HG02763 (cell line): ENCODE measurements around the gene GFPT1.

ENCODE experiments used
- ATAC-seq: cut with Tn5 transposase; IDR thresholded peaks from one replicate; pipeline ENCODE4 v1.9.1; 2021; ENCODE audit warnings: mild to moderate bottlenecking, moderate library complexity; ENCODE audit not compliant: unreplicated experiment

GFPT1 gene

GRCh38 chr2:69330781-69331180, 56.2 kb downstream of the GFPT1 start:
- no peak for ATAC-seq

- no peak for ATAC-seq
Observed at GRCh38 chr2:69322631-69323030, 64.4 kb downstream of the GFPT1 start.

- no peak for ATAC-seq
Observed at GRCh38 chr2:69316550-69316949, 70.5 kb downstream of the GFPT1 start.

- no peak for ATAC-seq
Observed at GRCh38 chr2:69315160-69315761, 71.8 kb downstream of the GFPT1 start.

- no peak for ATAC-seq
Observed at GRCh38 chr2:69311024-69311416, 76.0 kb downstream of the GFPT1 start.

GRCh38 chr2:69310111-69311023, 76.7 kb downstream of the GFPT1 start:
- ATAC-seq, result no peak

GRCh38 chr2:69309351-69310110, 77.5 kb downstream of the GFPT1 start:
- no peak for ATAC-seq

GRCh38 chr2:69308338-69308737, 78.7 kb downstream of the GFPT1 start:
- no peak for ATAC-seq

- peak; percentile 78 for ATAC-seq
Observed at GRCh38 chr2:69307579-69308064, 79.4 kb downstream of the GFPT1 start.

- peak; percentile 37 for ATAC-seq
Observed at GRCh38 chr2:69306822-69307578, 80.0 kb downstream of the GFPT1 start.

GRCh38 chr2:69306393-69306821, 80.6 kb downstream of the GFPT1 start:
- ATAC-seq, result no peak

GRCh38 chr2:69305712-69306392, 81.2 kb downstream of the GFPT1 start:
- ATAC-seq, result no peak

GRCh38 chr2:69305166-69305565, 81.9 kb downstream of the GFPT1 start:
- no peak for ATAC-seq

- ATAC-seq, result no peak
Observed at GRCh38 chr2:69304656-69305055, 82.4 kb downstream of the GFPT1 start.

GRCh38 chr2:69300650-69301049, 86.4 kb downstream of the GFPT1 start:
- ATAC-seq, result no peak

GRCh38 chr2:69299772-69300516, 87.1 kb downstream of the GFPT1 start:
- no peak for ATAC-seq

GRCh38 chr2:69298862-69299261, 88.2 kb downstream of the GFPT1 start:
- ATAC-seq, result no peak

- no peak for ATAC-seq
Observed at GRCh38 chr2:69298261-69298660, 88.8 kb downstream of the GFPT1 start.

- ATAC-seq, result no peak
Observed at GRCh38 chr2:69297216-69297615, 89.8 kb downstream of the GFPT1 start.
